Measurements from ENCODE around the gene KDM4F.
A peak's percentile ranks its signal among the peaks of the same experiment; 100 is the strongest.

Gene KDM4F

DNA sequence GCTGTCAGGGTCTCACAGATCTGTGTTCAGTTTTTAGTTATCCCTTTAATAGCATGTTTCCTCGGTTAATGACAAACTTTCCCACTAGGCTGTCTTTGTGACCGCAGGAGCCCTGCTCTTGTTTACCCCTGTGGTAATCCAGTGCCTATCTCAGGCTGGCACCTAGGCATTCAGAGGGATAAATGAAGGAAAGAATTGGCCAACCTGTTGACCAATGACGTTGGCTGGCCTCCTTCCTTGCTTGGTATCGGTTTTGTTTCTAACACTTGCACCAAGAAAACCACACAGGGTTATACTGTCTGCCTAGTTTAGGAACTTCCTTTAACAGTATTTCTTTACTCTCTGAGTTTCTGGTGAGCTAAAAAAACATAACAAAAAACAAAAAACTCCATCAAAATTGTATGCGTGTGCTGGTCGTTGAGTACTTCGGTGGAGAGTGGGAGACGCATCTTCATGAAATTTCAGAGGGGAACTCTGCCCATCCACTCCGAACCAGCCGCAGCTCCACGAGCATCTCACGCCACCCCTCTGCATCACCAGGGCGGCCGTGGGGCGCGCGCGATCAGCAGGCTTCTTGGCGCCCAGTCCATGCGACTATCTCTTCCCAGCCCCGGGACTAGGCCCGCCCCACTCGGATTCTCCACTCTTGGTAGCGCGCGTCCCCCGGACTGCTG, 39.9 kb downstream of the KDM4F start:
- H3K27me3 ChIP-seq (ENCODE audit: control insufficient read depth, insufficient read depth, low read length, poor library complexity, severe bottlenecking): peaks cover 40% of the 10 kb centered on the region
- 23% methylated on average over 27 of the region's 27 CpGs for WGBS, 2 experiments
- H3K27ac ChIP-seq (ENCODE audit: insufficient read depth, low read depth, low read length, poor library complexity, severe bottlenecking): no peak overlapping the region
- H3K36me3 ChIP-seq (ENCODE audit: control insufficient read depth, insufficient read depth, low read length): no peaks in the 10 kb centered on the region
- H3K4me3 ChIP-seq (ENCODE audit: insufficient read depth, low read depth, low read length): peak overlapping the region; percentile 69
- H3K4me1 ChIP-seq (ENCODE audit: control insufficient read depth, insufficient read depth, low read length): peaks cover 6% of the 10 kb centered on the region
- H3K9me3 ChIP-seq (ENCODE audit: control insufficient read depth, low read length): no peaks in the 10 kb centered on the region

DNA sequence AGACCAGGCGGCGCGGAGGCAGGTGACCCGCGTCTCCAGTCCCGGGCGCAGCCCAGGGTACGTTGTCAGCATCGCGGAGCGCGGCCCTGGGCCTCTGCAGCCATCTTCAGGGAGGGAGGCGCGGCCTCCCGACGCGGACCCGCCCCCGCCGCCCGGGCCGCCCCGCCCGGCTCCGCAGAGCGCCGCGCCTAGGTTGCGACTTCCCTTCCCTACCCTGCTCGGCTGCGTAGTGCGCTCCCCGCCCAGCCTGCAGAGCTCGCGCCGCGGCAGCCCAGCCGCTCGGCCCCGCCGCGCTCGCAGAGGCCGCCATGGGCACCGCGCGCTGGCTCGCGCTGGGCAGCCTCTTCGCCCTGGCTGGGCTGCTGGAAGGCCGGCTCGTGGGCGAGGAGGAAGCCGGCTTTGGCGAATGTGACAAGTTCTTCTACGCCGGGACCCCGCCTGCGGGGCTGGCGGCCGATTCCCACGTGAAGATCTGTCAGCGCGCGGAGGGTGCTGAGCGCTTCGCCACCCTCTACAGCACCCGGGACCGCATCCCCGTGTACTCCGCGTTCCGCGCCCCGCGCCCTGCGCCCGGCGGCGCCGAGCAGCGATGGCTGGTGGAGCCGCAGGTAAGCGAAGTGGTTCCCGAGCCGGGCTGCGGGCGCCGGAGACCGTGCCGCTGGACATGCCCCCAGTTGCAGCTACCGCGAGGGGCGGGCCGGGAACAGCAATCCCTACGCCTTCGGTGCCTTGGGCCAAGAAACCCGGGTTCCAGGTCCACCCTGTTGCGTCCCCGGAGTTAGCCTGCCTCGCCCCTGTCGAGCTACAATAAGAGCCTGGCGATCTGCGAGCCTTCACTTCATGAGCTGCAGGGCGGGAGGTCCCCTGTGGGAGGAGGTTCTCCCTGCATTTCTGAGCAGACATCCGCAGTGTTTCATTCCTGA, 40.7 kb downstream of the KDM4F start, which contains the start of gene ENDOD1:
TSS of gene ENDOD1 (plus strand) at position 227 of the 923 bp plus-strand sequence. CDS start at position 309, 82 bp downstream.
- Histone ChIP-seq H3K36me3 (ENCODE audit: control insufficient read depth, insufficient read depth, low read length) (no peaks in the 10 kb centered on the region), H3K4me3 (ENCODE audit: insufficient read depth, low read depth, low read length) (peak within 1 kb of the TSS; percentile 69), H3K27me3 (ENCODE audit: control insufficient read depth, insufficient read depth, low read length, poor library complexity, severe bottlenecking) (peaks cover 40% of the 10 kb centered on the region), H3K27ac (ENCODE audit: insufficient read depth, low read depth, low read length, poor library complexity, severe bottlenecking) (no peak within 1 kb of the TSS), H3K4me1 (ENCODE audit: control insufficient read depth, insufficient read depth, low read length) (peaks cover 6% of the 10 kb centered on the region), H3K9me3 (ENCODE audit: control insufficient read depth, low read length) (no peaks in the 10 kb centered on the region)
- WGBS, 2 experiments: 0% methylated on average over 106 of the region's 106 CpGs

DNA sequence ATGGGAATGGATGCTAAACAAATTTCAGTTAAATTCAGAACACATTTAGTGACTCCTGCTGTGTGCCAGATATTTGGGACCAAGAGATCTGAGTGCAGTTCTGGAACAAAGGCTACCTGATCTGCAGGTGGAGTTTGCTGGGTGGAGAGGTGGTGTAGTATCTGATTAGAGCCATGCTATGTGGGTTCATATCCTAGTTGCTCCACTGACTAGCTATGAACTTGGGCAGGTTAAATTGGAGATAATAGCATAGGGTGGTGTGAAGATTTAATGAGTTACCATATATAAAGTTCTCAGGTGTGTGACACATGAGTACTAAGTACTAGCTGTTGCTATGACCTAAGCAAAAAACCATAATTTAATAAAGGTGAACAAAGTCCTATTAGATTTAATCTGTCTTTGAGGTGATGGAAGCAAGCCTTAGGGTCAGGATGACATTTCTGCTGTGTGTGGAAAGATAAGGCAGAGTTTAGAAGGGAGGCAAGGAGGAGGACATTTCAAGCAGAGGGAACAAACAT, 42.5 kb downstream of the KDM4F start:
- peaks cover 6% of the 10 kb centered on the region for H3K4me1 ChIP-seq (ENCODE audit: control insufficient read depth, insufficient read depth, low read length)
- H3K36me3 ChIP-seq (ENCODE audit: control insufficient read depth, insufficient read depth, low read length): no peaks in the 10 kb centered on the region
- H3K27me3 ChIP-seq (ENCODE audit: control insufficient read depth, insufficient read depth, low read length, poor library complexity, severe bottlenecking): peaks cover 40% of the 10 kb centered on the region
- no peak overlapping the region for H3K27ac ChIP-seq (ENCODE audit: insufficient read depth, low read depth, low read length, poor library complexity, severe bottlenecking)
- no peak overlapping the region for H3K4me3 ChIP-seq (ENCODE audit: insufficient read depth, low read depth, low read length)
- no peaks in the 10 kb centered on the region for H3K9me3 ChIP-seq (ENCODE audit: control insufficient read depth, low read length)

DNA sequence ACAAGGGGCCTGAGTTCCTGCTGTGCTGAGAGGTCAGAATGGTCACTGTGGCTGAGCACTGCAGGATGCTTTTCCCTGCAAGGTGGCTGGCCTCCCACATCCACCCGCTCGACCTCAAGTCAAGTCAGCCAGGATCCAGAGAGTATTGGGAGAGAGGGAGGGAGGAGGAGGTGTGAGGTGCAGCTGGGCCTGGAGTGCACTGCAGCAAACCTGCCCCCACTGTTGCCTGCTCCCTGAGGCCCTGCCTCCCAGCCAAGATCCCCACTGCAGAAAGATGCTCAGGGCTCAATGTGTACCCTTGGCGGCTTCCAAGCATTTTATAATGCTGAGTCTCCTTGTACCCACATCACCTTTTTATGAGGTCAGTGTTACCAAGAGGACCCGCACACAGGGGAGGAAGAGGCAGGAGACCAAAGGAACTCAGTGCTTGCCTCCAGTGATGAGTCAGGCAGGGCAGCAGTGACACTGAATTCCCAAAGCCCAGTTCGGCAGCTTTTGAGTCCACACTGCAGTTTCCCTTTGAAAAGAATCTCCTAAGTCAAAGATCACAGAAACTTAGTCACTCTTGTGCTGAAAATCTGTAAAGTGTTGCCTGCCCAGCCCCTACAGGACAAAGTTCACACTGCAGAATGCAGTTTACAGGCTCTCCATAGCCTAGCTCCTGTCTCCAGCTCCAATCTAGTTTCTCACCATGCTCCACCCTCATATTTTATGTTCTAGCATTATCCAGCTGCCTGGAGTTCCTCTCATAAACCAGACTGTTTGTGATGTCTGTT, 43.5 kb downstream of the KDM4F start:
- Histone ChIP-seq H3K4me1 (ENCODE audit: control insufficient read depth, insufficient read depth, low read length) (peaks cover 6% of the 10 kb centered on the region), H3K4me3 (ENCODE audit: insufficient read depth, low read depth, low read length) (no peak overlapping the region), H3K27ac (ENCODE audit: insufficient read depth, low read depth, low read length, poor library complexity, severe bottlenecking) (no peak overlapping the region), H3K9me3 (ENCODE audit: control insufficient read depth, low read length) (no peaks in the 10 kb centered on the region), H3K27me3 (ENCODE audit: control insufficient read depth, insufficient read depth, low read length, poor library complexity, severe bottlenecking) (peaks cover 40% of the 10 kb centered on the region), H3K36me3 (ENCODE audit: control insufficient read depth, insufficient read depth, low read length) (no peaks in the 10 kb centered on the region)
- WGBS, 2 experiments: 56 to 57% methylated on average over 5 of the region's 5 CpGs

DNA sequence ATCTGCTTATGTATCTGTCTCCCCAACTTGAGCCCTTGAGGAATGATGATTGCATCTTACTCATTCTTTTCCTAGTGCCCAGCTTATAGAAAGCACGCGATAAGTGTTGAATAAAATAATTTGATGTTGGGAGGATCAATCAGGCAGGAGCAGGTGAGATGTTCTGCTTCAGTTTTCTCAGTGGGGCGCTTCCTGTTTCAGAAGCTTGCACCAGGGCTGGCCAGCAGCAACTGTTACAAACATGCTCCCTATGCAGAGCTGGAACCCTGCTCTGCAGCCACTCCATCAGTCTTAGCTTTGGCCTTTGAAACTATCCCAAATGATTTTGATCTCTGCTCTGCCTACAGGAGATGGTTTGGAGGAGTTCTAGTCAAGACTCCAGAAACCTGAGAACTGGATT, 44.3 kb downstream of the KDM4F start:
- Histone ChIP-seq H3K36me3 (ENCODE audit: control insufficient read depth, insufficient read depth, low read length) (no peaks in the 10 kb centered on the region), H3K27me3 (ENCODE audit: control insufficient read depth, insufficient read depth, low read length, poor library complexity, severe bottlenecking) (peaks cover 39% of the 10 kb centered on the region), H3K9me3 (ENCODE audit: control insufficient read depth, low read length) (no peaks in the 10 kb centered on the region), H3K4me3 (ENCODE audit: insufficient read depth, low read depth, low read length) (no peak overlapping the region), H3K4me1 (ENCODE audit: control insufficient read depth, insufficient read depth, low read length) (peaks cover 6% of the 10 kb centered on the region), H3K27ac (ENCODE audit: insufficient read depth, low read depth, low read length, poor library complexity, severe bottlenecking) (no peak overlapping the region)
- WGBS, 2 experiments: 93 to 99% methylated on average over 3 of the region's 3 CpGs

DNA sequence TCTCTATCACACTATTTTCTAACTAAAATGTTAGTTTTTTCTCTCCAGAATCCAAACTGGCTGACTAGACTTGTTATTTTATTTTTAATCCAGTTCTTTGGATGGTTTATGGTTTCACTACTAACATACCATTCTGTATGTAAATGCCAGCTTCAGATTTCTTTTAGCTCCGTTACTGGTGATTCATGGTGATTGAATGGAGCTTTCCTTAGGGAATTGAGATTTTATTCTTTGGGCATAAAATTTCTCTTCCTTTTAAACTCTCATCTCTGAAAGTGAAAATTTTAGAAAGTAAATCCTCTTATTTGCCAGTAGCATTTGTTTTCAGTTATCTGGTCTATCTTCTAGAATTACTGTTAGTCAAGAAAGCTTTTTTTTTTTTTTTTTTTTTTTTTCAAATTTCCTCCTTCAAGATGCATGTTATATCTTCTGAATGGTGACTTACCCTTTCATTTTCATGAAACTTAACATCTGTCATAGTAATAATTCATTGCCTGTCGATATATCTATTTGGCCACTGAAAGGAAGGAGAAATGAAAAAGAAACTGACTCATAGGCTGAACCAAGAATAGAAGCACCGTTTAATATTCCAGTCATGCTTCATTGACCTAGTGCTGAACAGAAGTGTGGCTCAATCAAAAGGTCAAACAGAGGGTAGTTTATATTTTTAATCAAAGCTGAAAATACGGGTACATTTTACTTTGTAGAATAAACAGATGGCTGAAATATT, 46.8 kb downstream of the KDM4F start:
- Histone ChIP-seq H3K4me3 (ENCODE audit: insufficient read depth, low read depth, low read length) (no peak overlapping the region), H3K27me3 (ENCODE audit: control insufficient read depth, insufficient read depth, low read length, poor library complexity, severe bottlenecking) (peaks cover 17% of the 10 kb centered on the region), H3K9me3 (ENCODE audit: control insufficient read depth, low read length) (no peaks in the 10 kb centered on the region), H3K27ac (ENCODE audit: insufficient read depth, low read depth, low read length, poor library complexity, severe bottlenecking) (no peak overlapping the region), H3K36me3 (ENCODE audit: control insufficient read depth, insufficient read depth, low read length) (no peaks in the 10 kb centered on the region), H3K4me1 (ENCODE audit: control insufficient read depth, insufficient read depth, low read length) (no peaks in the 10 kb centered on the region)
- 94 to 100% methylated on average over 2 to 4 of the region's 4 CpGs for WGBS, 2 experiments

DNA sequence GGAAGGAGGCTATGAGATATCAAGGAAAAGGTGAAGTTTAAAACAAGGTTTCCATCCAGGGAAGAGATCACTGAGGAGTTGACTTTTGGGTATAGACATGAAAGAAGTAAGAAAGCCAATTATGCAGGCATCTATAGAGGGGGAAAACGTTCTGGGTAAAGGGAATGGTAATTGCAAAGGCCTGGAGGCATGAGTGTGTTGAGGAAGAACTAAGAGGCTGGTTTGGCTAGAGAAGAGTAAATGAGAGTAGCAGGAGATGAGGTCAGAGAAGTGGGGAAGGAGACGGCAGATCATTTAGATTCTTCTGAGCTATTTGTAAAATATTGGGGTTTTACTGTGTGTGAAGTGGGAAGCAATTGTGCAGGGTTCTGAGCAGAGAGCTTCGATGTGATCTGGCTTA, 48.0 kb downstream of the KDM4F start:
- Histone ChIP-seq H3K27ac (ENCODE audit: insufficient read depth, low read depth, low read length, poor library complexity, severe bottlenecking) (no peak overlapping the region), H3K27me3 (ENCODE audit: control insufficient read depth, insufficient read depth, low read length, poor library complexity, severe bottlenecking) (peaks cover 5% of the 10 kb centered on the region), H3K4me1 (ENCODE audit: control insufficient read depth, insufficient read depth, low read length) (no peaks in the 10 kb centered on the region), H3K36me3 (ENCODE audit: control insufficient read depth, insufficient read depth, low read length) (no peaks in the 10 kb centered on the region), H3K4me3 (ENCODE audit: insufficient read depth, low read depth, low read length) (no peak overlapping the region), H3K9me3 (ENCODE audit: control insufficient read depth, low read length) (no peaks in the 10 kb centered on the region)
- 67 to 69% methylated on average over 3 of the region's 3 CpGs for WGBS, 2 experiments

DNA sequence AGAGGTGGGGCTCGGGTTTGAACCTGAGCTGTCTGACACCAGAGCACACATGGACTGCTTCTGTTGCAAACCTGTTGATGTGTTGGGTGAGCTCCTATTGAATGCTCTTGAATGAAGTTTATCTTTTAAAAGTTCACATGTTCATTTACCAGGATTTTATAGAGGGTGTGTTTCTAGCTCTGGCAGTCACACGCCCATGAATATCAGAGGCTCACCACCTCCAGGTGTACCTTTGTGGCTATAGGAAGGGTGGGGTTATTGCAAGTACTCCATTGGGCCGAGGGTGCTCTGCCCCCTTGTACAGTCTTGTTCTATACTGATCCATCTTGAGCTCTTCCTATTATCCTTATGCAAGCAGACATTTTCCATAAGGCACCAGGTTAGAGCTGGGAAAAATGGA, 49.6 kb downstream of the KDM4F start:
- Histone ChIP-seq H3K36me3 (ENCODE audit: control insufficient read depth, insufficient read depth, low read length) (no peaks in the 10 kb centered on the region), H3K9me3 (ENCODE audit: control insufficient read depth, low read length) (no peaks in the 10 kb centered on the region), H3K4me1 (ENCODE audit: control insufficient read depth, insufficient read depth, low read length) (no peaks in the 10 kb centered on the region), H3K27ac (ENCODE audit: insufficient read depth, low read depth, low read length, poor library complexity, severe bottlenecking) (no peak overlapping the region), H3K27me3 (ENCODE audit: control insufficient read depth, insufficient read depth, low read length, poor library complexity, severe bottlenecking) (no peaks in the 10 kb centered on the region), H3K4me3 (ENCODE audit: insufficient read depth, low read depth, low read length) (no peak overlapping the region)
- WGBS, 2 experiments: 90 to 91% methylated on average over 3 of the region's 3 CpGs

DNA sequence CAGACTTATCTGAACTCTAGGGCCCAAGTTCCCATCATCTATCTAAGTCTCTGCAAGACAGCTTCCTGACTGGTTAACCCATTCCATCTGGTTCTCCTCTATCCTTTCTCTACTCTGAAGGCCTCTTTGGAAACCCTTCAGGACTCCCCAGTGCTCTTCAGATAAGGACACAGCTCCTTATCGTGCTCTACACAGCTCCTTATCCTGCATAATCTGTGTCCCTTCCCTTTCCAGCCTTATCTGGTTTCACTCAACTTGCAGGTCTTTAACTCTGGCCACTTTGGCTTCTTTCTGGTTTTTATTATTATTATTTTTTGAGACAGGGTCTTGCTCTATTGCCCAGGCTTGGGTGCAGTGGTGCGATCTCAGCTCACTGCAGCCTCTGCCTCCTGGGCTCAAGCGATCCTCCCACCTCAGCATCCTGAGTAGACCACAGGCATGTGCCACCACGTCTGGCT, 51.0 kb downstream of the KDM4F start:
- 94 to 95% methylated on average over 4 of the region's 4 CpGs for WGBS, 2 experiments
- H3K27ac ChIP-seq (ENCODE audit: insufficient read depth, low read depth, low read length, poor library complexity, severe bottlenecking): no peak overlapping the region
- H3K27me3 ChIP-seq (ENCODE audit: control insufficient read depth, insufficient read depth, low read length, poor library complexity, severe bottlenecking): no peaks in the 10 kb centered on the region
- no peak overlapping the region for H3K4me3 ChIP-seq (ENCODE audit: insufficient read depth, low read depth, low read length)
- H3K4me1 ChIP-seq (ENCODE audit: control insufficient read depth, insufficient read depth, low read length): no peaks in the 10 kb centered on the region
- no peaks in the 10 kb centered on the region for H3K9me3 ChIP-seq (ENCODE audit: control insufficient read depth, low read length)
- no peaks in the 10 kb centered on the region for H3K36me3 ChIP-seq (ENCODE audit: control insufficient read depth, insufficient read depth, low read length)

Measured in ectodermal cell (in vitro differentiated cells).